HEK293 (cell line): Measurements from ENCODE around the gene SRP14.

ENCODE experiments used
- CTCF ChIP-seq: fragments of 450-650 bp; formaldehyde crosslinking; IDR thresholded peaks from 2 replicates; pipeline ENCODE4 v1.5.1; 2016; ENCODE audit warnings: missing biosample characterization, missing genetic modification characterization
- IKZF3 ChIP-seq: fragments of 450-650 bp; IDR thresholded peaks from 2 replicates; pipeline ENCODE4 v1.5.0; 2018; ENCODE audit warnings: missing biosample characterization, mild to moderate bottlenecking, missing genetic modification characterization, moderate library complexity
- MYNN ChIP-seq: fragments of 450-650 bp; formaldehyde crosslinking; IDR thresholded peaks from 2 replicates; pipeline ENCODE4 v1.5.1; 2016; ENCODE audit warnings: missing biosample characterization, missing genetic modification characterization, borderline replicate concordance
- REST ChIP-seq: fragments of 450-650 bp; formaldehyde crosslinking; IDR thresholded peaks from 2 replicates; pipeline ENCODE4 v1.5.1; 2016; ENCODE audit warnings: missing biosample characterization, missing genetic modification characterization
- SETDB1 ChIP-seq: IDR thresholded peaks from one replicate; pipeline ENCODE4 v1.6.1; 2017; ENCODE audit warnings: mild to moderate bottlenecking, low read length, moderate library complexity, mixed read lengths; ENCODE audit not compliant: insufficient read length
- TRIM28 ChIP-seq: IDR thresholded peaks from 2 replicates; pipeline ENCODE4 v1.6.1; 2011; ENCODE audit warnings: low read length, control low read depth, borderline replicate concordance
- ZBTB11 ChIP-seq: fragments of 450-650 bp; formaldehyde crosslinking; conservative IDR thresholded peaks from 2 replicates; pipeline ENCODE4 v1.5.1; 2016; ENCODE audit warnings: low read depth, missing biosample characterization, missing genetic modification characterization
- ZBTB26 ChIP-seq: fragments of 450-650 bp; formaldehyde crosslinking; optimal IDR thresholded peaks from 2 replicates; pipeline ENCODE3; 2016; ENCODE audit warnings: missing biosample characterization, mild to moderate bottlenecking, missing genetic modification characterization
- ZNF280C ChIP-seq: fragments of 450-650 bp; formaldehyde crosslinking; IDR thresholded peaks from 2 replicates; pipeline ENCODE4 v1.5.1; 2016; ENCODE audit warnings: missing biosample characterization, missing genetic modification characterization
- ZNF366 ChIP-seq: fragments of 450-650 bp; formaldehyde crosslinking; conservative IDR thresholded peaks from 2 replicates; pipeline ENCODE4 v1.5.1; 2016; ENCODE audit warnings: missing biosample characterization, missing genetic modification characterization
- ZNF660 ChIP-seq: fragments of 450-650 bp; IDR thresholded peaks from 2 replicates; pipeline ENCODE4 v1.5.1; 2018; ENCODE audit warnings: missing biosample characterization, mild to moderate bottlenecking, missing genetic modification characterization
- ZNF792 ChIP-seq: fragments of 450-650 bp; formaldehyde crosslinking; IDR thresholded peaks from 2 replicates; pipeline ENCODE4 v1.5.1; 2016; ENCODE audit warnings: missing biosample characterization, missing genetic modification characterization

GRCh38 chr15:40064231-40064894, 25.4 kb upstream of the SRP14 start:
- no peak for TF ChIP-seq ZNF366 (tag by site-specific recombination)
- no peak for TF ChIP-seq TRIM28
- no peak for TF ChIP-seq SETDB1
- TF ChIP-seq CTCF (tag by site-specific recombination), result no peak
- no peak for TF ChIP-seq ZNF280C (tag by site-specific recombination)
- TF ChIP-seq ZBTB11 (tag by site-specific recombination), result no peak
- no peak for TF ChIP-seq REST (tag by site-specific recombination)
- no peak for TF ChIP-seq ZNF660 (tag by site-specific recombination)
- no peak for TF ChIP-seq ZBTB26 (tag by site-specific recombination)
- no peak for TF ChIP-seq IKZF3 (tag by site-specific recombination)
- no peak for TF ChIP-seq ZNF792 (tag by site-specific recombination)
- no peak for TF ChIP-seq MYNN (tag by site-specific recombination)
